Activated CD8-positive, alpha-beta memory T cell treated with anti-CD3 and anti-CD28 coated beads, Interleukin-2, amount 50 U/mL, for 1 hour (primary cell): Measurements from ENCODE around the gene GJB2.
"Not testable (repeated sequence)": the region's sequence is repeated elsewhere in the genome, so short reads cannot be mapped to it uniquely, and the experiment has no call there.

Experiments used
- DNase-seq: peaks from one replicate; pipeline ENCODE4 v3.0.0-alpha.2; 2020; ENCODE audit errors: extremely low read depth

The GJB2 gene

GRCh38 chr13:20165417-20166257 lies 27.1 kb downstream of the GJB2 start:
- no peak for DNase-seq

GRCh38 chr13:20161951-20162300 lies 30.8 kb downstream of the GJB2 start:
- no peak for DNase-seq

GRCh38 chr13:20161275-20161950 lies 31.3 kb downstream of the GJB2 start:
- DNase-seq, result no peak

- no peak for DNase-seq
Measured at GRCh38 chr13:20160306-20161274, 32.1 kb downstream of the GJB2 start, which contains the start of gene GJA3. TSS of gene GJA3 (minus strand) at chr13:20161052. CDS start at chr13:20143288, 17,764 bp downstream.

GRCh38 chr13:20159646-20160305 lies 33.0 kb downstream of the GJB2 start:
- DNase-seq, result no peak

- DNase-seq, result no peak
Measured at GRCh38 chr13:20157151-20157796, 35.5 kb downstream of the GJB2 start.

- no peak for DNase-seq
Measured at GRCh38 chr13:20156702-20157101, 36.0 kb downstream of the GJB2 start.

- DNase-seq, result not testable (repeated sequence)
Measured at GRCh38 chr13:20153290-20153689, 39.4 kb downstream of the GJB2 start.

GRCh38 chr13:20151612-20152011 lies 41.1 kb downstream of the GJB2 start:
- no peak for DNase-seq

- DNase-seq, result no peak
Measured at GRCh38 chr13:20151016-20151415, 41.7 kb downstream of the GJB2 start.

GRCh38 chr13:20150561-20150960 lies 42.2 kb downstream of the GJB2 start:
- DNase-seq, result no peak

GRCh38 chr13:20149762-20150161 lies 43.0 kb downstream of the GJB2 start:
- no peak for DNase-seq

GRCh38 chr13:20148501-20149183 lies 44.1 kb downstream of the GJB2 start:
- no peak for DNase-seq

- no peak for DNase-seq
Measured at GRCh38 chr13:20146381-20146780, 46.4 kb downstream of the GJB2 start.

GRCh38 chr13:20145521-20145920 lies 47.2 kb downstream of the GJB2 start:
- no peak for DNase-seq

- DNase-seq, result no peak
Measured at GRCh38 chr13:20144141-20144850, 48.4 kb downstream of the GJB2 start.

GRCh38 chr13:20142927-20143480 lies 49.7 kb downstream of the GJB2 start:
- no peak for DNase-seq

- no peak for DNase-seq
Measured at GRCh38 chr13:20142023-20142926, 50.5 kb downstream of the GJB2 start.
